ENCODE measurements around the gene ARMC2. TPM values are rescaled to one million over a fixed set of nuclear protein-coding genes. Genes with fewer than 3 reads are reported as not detected.
"Not testable (repeated sequence)": the region's sequence is repeated elsewhere in the genome, so short reads cannot be mapped to it uniquely, and the experiment has no call there.

The ARMC2 gene
- total and polyA plus RNA-seq, 5 donors = 3.7 to 16.2 (median 12.7) TPM

DNA sequence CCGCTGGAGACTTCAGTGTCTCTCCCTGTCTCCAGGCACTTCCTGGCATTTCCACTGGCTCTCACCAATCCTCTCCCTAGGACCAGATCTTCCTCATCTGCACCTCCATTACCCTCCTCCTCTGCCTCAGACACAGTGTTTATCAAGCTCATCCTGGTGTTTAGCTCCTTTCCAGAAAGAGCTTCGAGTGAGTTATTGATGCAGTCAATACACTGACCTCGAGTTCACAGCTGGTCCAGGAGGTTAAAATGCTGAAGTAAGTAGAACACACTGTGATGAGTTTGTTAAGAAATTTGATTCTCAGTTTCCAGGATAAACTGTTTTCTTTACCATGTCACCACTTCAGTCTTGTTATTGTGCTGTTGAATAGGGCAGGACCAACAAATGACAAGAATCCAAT, 42.1 kb upstream of the ARMC2 start:
- H3K27ac ChIP-seq (ENCODE audit: low read length) = no peak overlapping the region
- DNase-seq (no peak), ATAC-seq (no peak)
- peaks cover 2% of the 10 kb centered on the region for H3K4me1 ChIP-seq (ENCODE audit: control insufficient read depth, insufficient read depth, low read length)
- H3K4me3 ChIP-seq (ENCODE audit: low read length) = no peak overlapping the region
- intact Hi-C loops (cut with DNase I) = no loop called here
- no peaks in the 10 kb centered on the region for H3K9me3 ChIP-seq (ENCODE audit: control insufficient read depth, low read length)
- 54% methylated on average over 3 of the region's 3 CpGs for WGBS
- no peaks in the 10 kb centered on the region for H3K27me3 ChIP-seq (ENCODE audit: control insufficient read depth, insufficient read depth)

DNA sequence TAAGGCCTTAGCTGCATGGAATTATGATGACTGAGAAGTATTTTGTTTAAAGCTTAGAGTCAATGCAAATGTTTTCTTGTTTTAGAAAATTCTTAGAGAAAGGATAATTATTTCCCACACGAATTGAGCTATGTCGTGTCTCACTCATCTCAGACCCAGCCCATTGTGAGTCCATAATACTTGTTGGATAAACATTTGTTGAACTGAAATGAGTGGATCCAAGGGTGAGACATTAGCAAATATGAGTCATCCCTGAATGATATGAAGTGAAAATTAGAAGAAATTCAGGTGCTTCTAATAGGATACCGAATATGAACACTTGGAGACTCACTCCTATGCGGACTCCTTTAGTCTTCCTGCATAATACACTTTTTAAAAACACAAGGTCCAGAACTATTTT, 41.6 kb upstream of the ARMC2 start:
- H3K9me3 ChIP-seq (ENCODE audit: control insufficient read depth, low read length) = no peaks in the 10 kb centered on the region
- H3K27me3 ChIP-seq (ENCODE audit: control insufficient read depth, insufficient read depth) = no peaks in the 10 kb centered on the region
- no peak overlapping the region for H3K27ac ChIP-seq (ENCODE audit: low read length)
- no peak overlapping the region for H3K4me3 ChIP-seq (ENCODE audit: low read length)
- H3K4me1 ChIP-seq (ENCODE audit: control insufficient read depth, insufficient read depth, low read length) = peaks cover 2% of the 10 kb centered on the region
- intact Hi-C loops (cut with DNase I) = no loop called here
- ATAC-seq = no peak
- WGBS = 92% methylated on average over 4 of the region's 4 CpGs
- no peak for DNase-seq

DNA sequence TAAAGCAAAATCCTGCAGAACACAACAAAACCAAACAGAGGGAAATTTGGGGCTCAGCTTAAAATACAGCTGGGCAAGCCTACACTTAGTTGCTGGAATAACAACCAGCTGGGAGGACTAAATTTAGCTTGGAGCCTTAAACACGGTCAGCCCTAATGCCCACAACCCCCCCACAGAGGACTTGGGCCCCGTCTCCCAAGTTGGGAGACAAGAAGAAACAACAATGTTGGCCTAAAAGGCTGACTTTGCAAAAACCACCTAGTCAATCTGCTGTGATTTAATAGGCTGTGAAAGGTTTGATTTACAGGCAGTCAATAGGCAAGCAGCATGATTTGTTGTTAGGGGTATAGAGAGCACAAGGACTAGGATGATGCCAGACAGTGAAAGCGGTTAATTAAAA, 40.3 kb upstream of the ARMC2 start:
- intact Hi-C loops (cut with DNase I) = no loop called here
- DNase-seq (no peak), ATAC-seq (no peak)
- Histone ChIP-seq H3K4me1 (ENCODE audit: control insufficient read depth, insufficient read depth, low read length) (peaks cover 2% of the 10 kb centered on the region), H3K27ac (ENCODE audit: low read length) (no peak overlapping the region), H3K27me3 (ENCODE audit: control insufficient read depth, insufficient read depth) (no peaks in the 10 kb centered on the region), H3K9me3 (ENCODE audit: control insufficient read depth, low read length) (no peaks in the 10 kb centered on the region), H3K4me3 (ENCODE audit: low read length) (no peak overlapping the region)
- WGBS = 71% methylated on average over 3 of the region's 3 CpGs

DNA sequence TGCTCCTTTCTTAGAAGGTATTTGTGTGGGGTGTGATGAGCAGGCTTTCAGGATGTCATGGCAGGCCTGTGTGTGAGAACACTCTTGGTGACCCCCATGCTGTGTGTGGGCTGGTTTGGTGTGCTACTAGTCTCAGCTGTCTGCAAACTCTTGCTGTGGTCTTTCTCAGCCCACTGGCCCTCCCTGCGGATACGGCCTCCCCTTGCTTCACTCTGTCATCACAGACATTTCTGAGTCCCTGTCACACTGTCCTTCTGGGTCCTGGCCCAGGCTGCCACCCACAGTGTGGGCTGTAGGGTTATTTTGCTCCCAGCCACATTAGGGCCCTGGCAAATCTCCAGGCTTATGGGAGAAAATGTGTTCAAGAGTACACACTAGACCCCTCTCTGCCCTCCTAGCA, 39.0 kb upstream of the ARMC2 start:
- ATAC-seq = no peak
- WGBS = 95% methylated on average over 2 of the region's 2 CpGs

DNA sequence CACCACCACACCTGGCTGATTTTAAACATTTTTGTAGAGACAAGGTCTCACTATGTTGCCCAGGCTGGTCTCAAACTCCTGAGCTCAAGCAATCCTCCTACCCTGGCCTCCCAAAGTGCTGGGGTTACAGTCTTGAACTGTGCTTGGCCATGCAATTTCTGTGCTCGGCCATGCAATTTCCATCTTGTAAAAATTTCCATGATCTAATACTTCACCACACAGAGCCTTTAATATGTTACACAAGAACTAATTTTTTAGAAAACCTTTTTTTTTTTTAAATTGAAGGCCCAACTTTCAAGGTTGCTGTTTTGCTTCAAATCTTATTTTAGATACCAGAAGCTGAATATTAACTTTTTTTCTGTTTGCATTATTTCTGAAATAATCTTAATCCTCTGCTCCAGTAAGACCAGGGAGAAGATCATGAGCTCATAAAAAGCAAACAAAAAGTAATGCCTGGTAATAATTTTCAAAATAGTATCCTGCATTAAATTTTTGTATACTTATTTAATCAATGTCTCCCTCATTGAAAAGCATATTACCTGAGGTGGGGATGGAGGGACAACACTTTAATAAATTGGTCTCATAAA, 38.1 kb upstream of the ARMC2 start:
- 75% methylated on average over 1 of the region's 1 CpG for WGBS
- no peaks in the 10 kb centered on the region for H3K27me3 ChIP-seq (ENCODE audit: control insufficient read depth, insufficient read depth)
- H3K27ac ChIP-seq (ENCODE audit: low read length) = no peak overlapping the region
- H3K4me3 ChIP-seq (ENCODE audit: low read length) = no peak overlapping the region
- H3K9me3 ChIP-seq (ENCODE audit: control insufficient read depth, low read length) = no peaks in the 10 kb centered on the region
- ATAC-seq (no peak), DNase-seq (no peak)
- intact Hi-C loops (cut with DNase I) = no loop called here
- H3K4me1 ChIP-seq (ENCODE audit: control insufficient read depth, insufficient read depth, low read length) = peaks cover 2% of the 10 kb centered on the region

More for the DNA sequence above, 39.0 kb upstream of the ARMC2 start:
- H3K4me3 ChIP-seq (ENCODE audit: low read length) = no peak overlapping the region
- intact Hi-C loops (cut with DNase I) = no loop called here
- DNase-seq = no peak
- no peak overlapping the region for H3K27ac ChIP-seq (ENCODE audit: low read length)
- no peaks in the 10 kb centered on the region for H3K9me3 ChIP-seq (ENCODE audit: control insufficient read depth, low read length)
- H3K4me1 ChIP-seq (ENCODE audit: control insufficient read depth, insufficient read depth, low read length) = peaks cover 2% of the 10 kb centered on the region
- no peaks in the 10 kb centered on the region for H3K27me3 ChIP-seq (ENCODE audit: control insufficient read depth, insufficient read depth)

DNA sequence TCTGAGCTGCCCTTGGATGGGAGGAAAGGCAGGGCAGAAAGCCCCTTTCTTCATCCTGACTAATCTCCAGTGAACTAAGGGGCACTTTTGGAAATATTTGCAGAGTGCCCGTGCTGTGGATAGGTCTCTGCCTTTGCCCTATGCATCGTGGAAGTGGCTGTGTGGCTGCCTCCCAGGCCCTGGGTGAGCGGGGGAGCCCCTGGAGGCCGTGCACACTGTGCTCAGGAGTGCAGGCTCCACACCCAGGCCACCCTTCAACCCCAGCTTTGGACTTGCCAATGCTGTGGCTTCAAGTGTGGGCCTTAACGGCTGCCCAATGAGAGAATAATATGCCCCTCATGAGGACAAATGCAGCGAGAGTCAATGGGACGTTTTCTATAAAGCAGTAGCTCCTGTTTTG, 36.7 kb upstream of the ARMC2 start:
- no peaks in the 10 kb centered on the region for H3K9me3 ChIP-seq (ENCODE audit: control insufficient read depth, low read length)
- no peak for ATAC-seq
- no peaks in the 10 kb centered on the region for H3K27me3 ChIP-seq (ENCODE audit: control insufficient read depth, insufficient read depth)
- DNase-seq = no peak
- WGBS = 88% methylated on average over 7 of the region's 7 CpGs
- H3K27ac ChIP-seq (ENCODE audit: low read length) = no peak overlapping the region
- H3K4me3 ChIP-seq (ENCODE audit: low read length) = no peak overlapping the region
- intact Hi-C loops (cut with DNase I) = no loop called here
- no peaks in the 10 kb centered on the region for H3K4me1 ChIP-seq (ENCODE audit: control insufficient read depth, insufficient read depth, low read length)

DNA sequence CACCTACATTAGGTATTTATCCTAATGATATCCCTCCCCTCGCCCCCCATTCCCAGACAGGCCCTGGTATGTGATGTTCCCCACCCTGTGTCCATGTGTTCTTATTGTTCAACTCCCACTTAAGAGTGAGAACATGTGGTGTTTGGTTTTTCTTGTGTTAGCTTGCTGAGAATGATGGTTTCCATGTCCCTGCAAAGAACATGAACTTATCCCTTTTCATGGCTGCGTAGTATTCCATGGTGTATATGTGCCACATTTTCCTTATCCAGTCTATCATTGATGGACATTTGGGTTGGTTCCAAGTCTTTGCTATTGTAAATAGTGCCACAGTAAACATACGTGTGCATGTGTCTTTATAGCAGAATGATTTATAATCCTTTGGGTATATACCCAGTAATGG, 35.0 kb upstream of the ARMC2 start:
- H3K27ac ChIP-seq (ENCODE audit: low read length); H3K9me3 ChIP-seq (ENCODE audit: control insufficient read depth, low read length); H3K27me3 ChIP-seq (ENCODE audit: control insufficient read depth, insufficient read depth); DNase-seq; H3K4me3 ChIP-seq (ENCODE audit: low read length); intact Hi-C loops (cut with DNase I); ATAC-seq; H3K4me1 ChIP-seq (ENCODE audit: control insufficient read depth, insufficient read depth, low read length): not testable (repeated sequence)
- 84% methylated on average over 3 of the region's 3 CpGs for WGBS

DNA sequence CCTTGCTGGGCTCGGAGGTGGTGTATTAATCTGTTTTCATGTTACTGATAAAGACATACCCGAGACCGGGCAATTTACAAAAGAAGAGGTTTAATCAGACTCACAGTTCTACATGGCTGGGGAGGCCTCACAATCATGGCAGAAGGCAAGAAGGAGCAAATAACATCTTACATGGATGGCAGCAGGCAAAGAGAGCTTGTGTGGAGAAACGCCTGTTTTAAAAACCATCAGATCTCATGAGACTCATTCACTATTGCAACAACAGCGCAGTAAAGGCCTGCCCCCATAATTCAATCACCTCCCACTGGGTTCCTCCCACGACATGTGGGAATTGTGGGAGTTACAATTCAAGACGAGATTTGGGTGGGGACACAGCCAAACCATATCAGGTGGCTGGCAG, 30.9 kb upstream of the ARMC2 start:
- H3K27me3 ChIP-seq (ENCODE audit: control insufficient read depth, insufficient read depth); H3K9me3 ChIP-seq (ENCODE audit: control insufficient read depth, low read length); H3K4me1 ChIP-seq (ENCODE audit: control insufficient read depth, insufficient read depth, low read length); H3K4me3 ChIP-seq (ENCODE audit: low read length); DNase-seq; H3K27ac ChIP-seq (ENCODE audit: low read length); ATAC-seq; intact Hi-C loops (cut with DNase I): not testable (repeated sequence)
- WGBS = 85% methylated on average over 7 of the region's 7 CpGs

DNA sequence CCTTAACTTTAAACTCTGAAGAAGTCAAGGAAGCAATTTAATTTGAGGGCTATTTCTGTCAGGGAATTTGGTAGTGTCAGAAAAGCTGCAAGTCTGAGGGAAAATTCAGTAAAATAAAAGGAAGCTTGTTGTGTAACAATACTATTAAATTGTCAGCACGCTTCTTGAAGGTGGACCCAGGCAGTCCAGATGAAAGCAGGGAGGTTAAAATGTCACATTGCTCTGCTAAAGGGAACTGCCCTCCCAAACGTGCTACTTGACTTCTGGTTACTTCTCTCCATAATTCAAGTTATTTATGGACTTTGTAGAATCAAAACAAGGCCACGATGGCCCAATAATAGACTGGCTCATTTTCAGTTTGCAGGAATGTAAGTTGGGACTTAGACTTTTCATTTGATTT, 28.2 kb upstream of the ARMC2 start:
- intact Hi-C loops (cut with DNase I) = no loop called here
- Histone ChIP-seq H3K27ac (ENCODE audit: low read length) (no peak overlapping the region), H3K9me3 (ENCODE audit: control insufficient read depth, low read length) (no peaks in the 10 kb centered on the region), H3K4me3 (ENCODE audit: low read length) (no peak overlapping the region), H3K27me3 (ENCODE audit: control insufficient read depth, insufficient read depth) (no peaks in the 10 kb centered on the region), H3K4me1 (ENCODE audit: control insufficient read depth, insufficient read depth, low read length) (no peaks in the 10 kb centered on the region)
- DNase-seq (no peak), ATAC-seq (no peak)
- 56% methylated on average over 3 of the region's 3 CpGs for WGBS

DNA sequence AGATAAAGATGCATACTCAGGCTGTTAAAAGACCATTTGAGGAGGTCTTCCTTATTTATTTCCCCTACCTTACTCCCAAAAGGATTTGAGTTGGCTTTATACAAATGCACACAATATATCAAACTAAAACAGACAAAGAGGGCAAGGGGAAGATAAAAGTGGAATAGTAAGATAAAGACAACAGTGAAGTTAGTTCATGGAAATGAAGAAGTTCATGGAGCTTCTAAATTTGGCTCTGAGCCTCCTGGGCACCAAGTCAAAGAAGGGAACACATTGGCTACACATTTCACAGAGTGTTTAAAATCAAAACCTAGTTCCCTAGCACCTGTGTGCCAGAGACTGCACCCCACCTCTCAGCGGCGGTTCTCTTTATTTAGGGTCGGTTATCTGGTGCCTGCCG, 25.8 kb upstream of the ARMC2 start:
- DNase-seq (no peak), ATAC-seq (no peak)
- WGBS = 94% methylated on average over 4 of the region's 4 CpGs
- no peak overlapping the region for H3K4me3 ChIP-seq (ENCODE audit: low read length)
- H3K9me3 ChIP-seq (ENCODE audit: control insufficient read depth, low read length) = no peaks in the 10 kb centered on the region
- no peaks in the 10 kb centered on the region for H3K4me1 ChIP-seq (ENCODE audit: control insufficient read depth, insufficient read depth, low read length)
- no peaks in the 10 kb centered on the region for H3K27me3 ChIP-seq (ENCODE audit: control insufficient read depth, insufficient read depth)
- intact Hi-C loops (cut with DNase I) = no loop called here
- no peak overlapping the region for H3K27ac ChIP-seq (ENCODE audit: low read length)

DNA sequence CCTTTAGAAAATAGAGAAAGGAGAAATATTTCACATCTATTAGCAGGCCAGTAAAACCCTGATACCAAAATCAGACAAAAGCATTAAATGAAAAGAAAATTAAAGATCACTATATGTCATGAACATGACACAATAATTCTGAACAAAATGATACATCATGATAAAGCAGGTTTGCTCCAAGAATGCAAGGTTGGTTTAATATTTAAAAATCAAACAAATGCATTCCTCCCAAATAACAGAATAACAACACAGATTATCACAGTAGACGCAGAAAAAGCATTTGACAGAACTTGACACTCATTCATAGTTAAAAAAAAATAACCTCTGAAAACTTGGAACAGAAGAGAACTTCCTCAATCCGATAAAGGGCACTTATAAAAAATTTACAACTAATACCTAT, 22.9 kb upstream of the ARMC2 start:
- intact Hi-C loops (cut with DNase I) = no loop called here
- H3K4me1 ChIP-seq (ENCODE audit: control insufficient read depth, insufficient read depth, low read length) = no peaks in the 10 kb centered on the region
- 90% methylated on average over 2 of the region's 2 CpGs for WGBS
- ATAC-seq (no peak), DNase-seq (no peak)
- H3K4me3 ChIP-seq (ENCODE audit: low read length) = no peak overlapping the region
- H3K27me3 ChIP-seq (ENCODE audit: control insufficient read depth, insufficient read depth) = no peaks in the 10 kb centered on the region
- no peak overlapping the region for H3K27ac ChIP-seq (ENCODE audit: low read length)
- no peaks in the 10 kb centered on the region for H3K9me3 ChIP-seq (ENCODE audit: control insufficient read depth, low read length)

DNA sequence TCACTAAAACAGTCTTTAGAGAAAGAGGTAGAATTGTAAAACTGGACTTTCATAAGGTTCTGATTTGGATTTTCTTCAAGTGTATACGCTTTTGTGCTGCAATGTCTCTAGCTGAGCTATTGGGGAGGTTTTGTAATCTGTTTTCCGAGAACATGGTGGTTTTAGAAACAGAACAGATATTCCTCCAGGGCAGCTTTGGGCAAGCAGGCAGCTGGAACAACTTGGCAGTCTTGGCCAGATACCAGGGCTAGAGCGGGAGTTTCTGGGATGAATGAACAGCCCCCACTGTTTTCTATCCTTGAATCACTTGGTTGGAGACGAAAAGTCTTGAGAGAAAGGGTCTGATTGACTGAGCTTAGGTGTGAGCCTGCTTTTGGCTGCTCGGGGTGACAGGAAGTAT, 17.1 kb upstream of the ARMC2 start:
- 58% methylated on average over 5 of the region's 5 CpGs for WGBS
- no peak overlapping the region for H3K4me3 ChIP-seq (ENCODE audit: low read length)
- no peaks in the 10 kb centered on the region for H3K9me3 ChIP-seq (ENCODE audit: control insufficient read depth, low read length)
- no peak overlapping the region for H3K27ac ChIP-seq (ENCODE audit: low read length)
- H3K27me3 ChIP-seq (ENCODE audit: control insufficient read depth, insufficient read depth) = no peaks in the 10 kb centered on the region
- DNase-seq (peak in 1 of 3 donors; percentile 45), ATAC-seq (no peak)
- intact Hi-C loops (cut with DNase I) = loop anchor here in 1 of 4 donors (10.0 kb wide), 1 partner anchor 286 kb away; no protein-coding TSS in a partner anchor
- H3K4me1 ChIP-seq (ENCODE audit: control insufficient read depth, insufficient read depth, low read length) = no peaks in the 10 kb centered on the region
